ENCODE results near the gene EID2B. TPM values are rescaled to one million over a fixed set of nuclear protein-coding genes. Genes with fewer than 3 reads are reported as not detected.

The EID2B gene
- total and polyA plus RNA-seq, 2 of the 8 experiments (the other 6 are each of a cell fraction or from before 2014, with no cell fraction given), result 2.1 to 2.4 TPM

DNA sequence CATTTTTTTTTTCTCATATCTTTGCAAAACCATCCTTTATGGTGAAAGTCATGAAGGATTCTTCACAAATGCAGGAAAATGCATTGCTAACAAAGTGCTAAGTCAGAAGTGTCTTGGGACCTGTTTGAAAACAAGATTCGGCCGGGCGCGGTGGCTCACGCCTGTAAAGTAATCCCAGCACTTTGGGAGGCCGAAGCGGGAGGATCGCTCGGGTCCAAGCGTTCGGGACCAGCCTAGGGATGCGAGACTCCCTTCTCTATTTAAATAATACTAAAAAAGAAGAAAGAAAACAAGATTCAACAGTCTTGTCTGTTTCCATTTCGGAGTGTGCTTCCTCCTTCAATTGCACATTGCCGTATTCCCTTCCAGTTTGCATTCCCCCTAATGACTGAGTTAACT, 819 bp downstream of the EID2B start:
- H3K79me2 ChIP-seq (ENCODE audit: control insufficient read depth in 1 of 2, insufficient read depth in 2 of 2, low read length in 2 of 2), result peaks cover 0 to 4% of the 10 kb centered on the region in 2 experiments; a peak in 1 of 4 replicates
- H3K23me2 ChIP-seq (ENCODE audit: low read depth, low read length), result peaks cover 4% of the 10 kb centered on the region
- WGBS, 2 experiments (ENCODE audit: extremely low coverage in 1 of 2, insufficient coverage in 1 of 2, insufficient read length in 1 of 2, insufficient replicate concordance in 2 of 2, low coverage in 1 of 2, low lambda C conversion rate in 2 of 2, missing lambda C conversion rate in 1 of 2), result 75% methylated on average over 14 of the region's 14 CpGs; no CpG with 5 or more reads in 1 of the 2 experiments
- no peak overlapping the region for H3K27ac ChIP-seq (ENCODE audit: low read depth, low read length)
- CTCF ChIA-PET (ENCODE audit: partially characterized antibody), result interaction anchor here (0.6 to 10.6 kb wide), 12 partner anchors 8 to 150 kb away, joined by 3 to 101 read pairs (median 6); partner anchors contain the start of genes DLL3, EID2 and SELENOV
- H3K9me3 ChIP-seq (ENCODE audit: insufficient read depth in 2 of 2, low read depth in 1 of 2, low read length in 1 of 2), result peaks cover 0 to 4% of the 10 kb centered on the region in 2 experiments; a peak in 1 of 4 replicates
- no peak overlapping the region for H2AK5ac ChIP-seq (ENCODE audit: low read depth, low read length)
- H2AFZ ChIP-seq (ENCODE audit: low read length), result 0 out of 2 replicates have a peak overlapping the region, but pooled peaks have one; percentile 10
- H3K9ac ChIP-seq (replicated peaks in 1 of 4; ENCODE audit: extremely low read depth in 1 of 4, low read depth in 3 of 4, low read length in 3 of 4), result peak overlapping the region in 3 of 4 experiments; percentile 62 to 73 (median 70); a peak in 6 of 7 replicates
- H3K4ac ChIP-seq (replicated peaks; ENCODE audit: insufficient read length, low read depth, low read length), result peak overlapping the region; percentile 65
- H3K36me3 ChIP-seq (ENCODE audit: control insufficient read depth in 2 of 4, insufficient read depth in 4 of 4, low read length in 3 of 4), result no peaks in the 10 kb centered on the region
- no peak overlapping the region for H2BK15ac ChIP-seq (ENCODE audit: low read length)
- H4K8ac ChIP-seq (ENCODE audit: extremely low read depth, insufficient read depth, low read length), result no peak overlapping the region
- POLR2A ChIA-PET (ENCODE audit: partially characterized antibody), result interaction anchor here (0.9 to 1.5 kb wide), 11 partner anchors 13 to 302 kb away, joined by 3 to 8 read pairs (median 5); partner anchors contain the start of genes DLL3, DYRK1B, MED29 and PAF1
- no peak overlapping the region for H2BK5ac ChIP-seq (ENCODE audit: low read depth, low read length)
- no peak for TF ChIP-seq MAFK (IDR thresholded peaks at IDR 0.05; ENCODE audit: low read depth, low read length)
- TF ChIP-seq YY1 (IDR thresholded peaks at IDR 0.05; ENCODE audit: low read depth, low read length), result no peak
- no peak for TF ChIP-seq PHF8 (conservative IDR thresholded peaks at IDR 0.05; ENCODE audit: low read depth, low read length)
- no peak for TF ChIP-seq SP1 (IDR thresholded peaks at IDR 0.05; ENCODE audit: low read depth, low read length)
- no peak for TF ChIP-seq ZNF274 (IDR thresholded peaks at IDR 0.05; ENCODE audit: borderline replicate concordance, extremely low read depth, low read length)
- TF ChIP-seq SP4 (IDR thresholded peaks at IDR 0.05; ENCODE audit: low read length), result no peak
- TF ChIP-seq SP2 (IDR thresholded peaks at IDR 0.05; ENCODE audit: low read length), result no peak
- TF ChIP-seq ATF2 (IDR thresholded peaks at IDR 0.05; ENCODE audit: low read length), result no peak
- TF ChIP-seq KDM4A (IDR thresholded peaks at IDR 0.05; ENCODE audit: low read depth, low read length, severe bottlenecking), result no peak
- TF ChIP-seq JUND (IDR thresholded peaks at IDR 0.05; ENCODE audit: low read length), result no peak
- no peak for TF ChIP-seq HDAC2 (IDR thresholded peaks at IDR 0.05; ENCODE audit: borderline replicate concordance in 1 of 2, low read depth in 2 of 2, low read length in 2 of 2)
- H2BK20ac ChIP-seq (ENCODE audit: low read length), result no peak overlapping the region
- H2BK120ac ChIP-seq (replicated peaks; ENCODE audit: low read depth, low read length), result no peak overlapping the region
- H2BK12ac ChIP-seq (ENCODE audit: low read depth, low read length), result no peak overlapping the region
- H4K20me1 ChIP-seq (replicated peaks in 1 of 2; ENCODE audit: control insufficient read depth in 1 of 2, insufficient read depth in 2 of 2, low read length in 2 of 2), result peaks cover 0 to 4% of the 10 kb centered on the region in 2 experiments
- no peak overlapping the region for H4K5ac ChIP-seq (ENCODE audit: insufficient read length, low read depth, low read length)
- H3K56ac ChIP-seq (replicated peaks; ENCODE audit: insufficient read length, low read depth, low read length), result no peak overlapping the region
- H3K4me1 ChIP-seq (replicated peaks in 1 of 4; ENCODE audit: control insufficient read depth in 3 of 4, insufficient read depth in 4 of 4, low read length in 3 of 4), result no peaks in the 10 kb centered on the region
- no peak overlapping the region for H3K14ac ChIP-seq (ENCODE audit: insufficient read length)
- no peak overlapping the region for H3K23ac ChIP-seq (ENCODE audit: insufficient read length)
- H3K27me3 ChIP-seq (replicated peaks in 1 of 4; ENCODE audit: control insufficient read depth in 3 of 4, extremely low read depth in 1 of 4, insufficient read depth in 3 of 4, low read length in 3 of 4), result peaks cover 0 to 3% (median 0%) of the 10 kb centered on the region in 4 experiments; a peak in 1 of 7 replicates
- H3K18ac ChIP-seq (ENCODE audit: extremely low read depth, low read length), result no peak overlapping the region
- no peak for FAIRE-seq
- no peak overlapping the region for H4K91ac ChIP-seq (replicated peaks; ENCODE audit: insufficient read length, low read length)
- H3K4me3 ChIP-seq (ENCODE audit: extremely low read depth in 1 of 4, insufficient read depth in 2 of 4, low read depth in 3 of 4, low read length in 4 of 4), result peak overlapping the region; percentile 55 to 93 (median 78)
- DNase-seq (ENCODE audit: low read depth in 1 of 2, low spot score in 2 of 2), result no peak
- peak overlapping the region; percentile 68 to 96 for H3K4me2 ChIP-seq (ENCODE audit: insufficient read depth in 1 of 2, low read depth in 2 of 2, low read length in 2 of 2)
- no peaks in the 10 kb centered on the region for H3K79me1 ChIP-seq (ENCODE audit: low read depth, low read length)
